Stimulated activated CD8-positive, alpha-beta memory T cell treated with anti-CD3 and anti-CD28 coated beads, Interleukin-7, amount 100 ng/mL, for 48 hours (primary cell): ENCODE results near the gene PCBD1.

Source experiments
- DNase-seq, 2 donors: peaks; one replicate each; pipeline ENCODE4 v3.0.0-alpha.2; 2020; ENCODE audit warnings: low read depth in 1 of 2; ENCODE audit errors: extremely low read depth in 1 of 2

Gene PCBD1

DNA sequence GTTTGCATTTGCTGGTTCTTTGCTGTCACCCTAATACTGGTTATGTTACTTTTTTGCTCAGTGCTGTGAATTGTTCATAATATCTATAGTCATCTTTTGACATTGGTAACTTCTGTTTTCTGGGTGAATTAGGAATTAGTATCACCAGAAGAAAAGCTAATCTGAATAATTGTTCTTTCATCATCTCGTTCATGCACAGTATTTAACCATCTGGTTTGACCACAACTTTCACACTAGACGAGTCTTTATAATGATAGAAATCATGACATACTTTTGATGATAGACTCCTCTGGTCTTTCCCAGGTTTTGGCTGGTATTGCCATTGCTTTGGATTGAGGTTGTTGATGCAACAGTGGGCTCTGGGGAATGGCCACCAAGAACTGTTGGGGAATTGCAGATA is 47.5 kb downstream of the PCBD1 start:
- no peak for DNase-seq

GRCh38 chr10:70838270-70838805 is 50.0 kb downstream of the PCBD1 start:
- no peak for DNase-seq

- no peak for DNase-seq
Measured at GRCh38 chr10:70837660-70838059, 50.7 kb downstream of the PCBD1 start.

- DNase-seq: no peak
Measured at GRCh38 chr10:70836319-70836718, 52.0 kb downstream of the PCBD1 start.

DNA sequence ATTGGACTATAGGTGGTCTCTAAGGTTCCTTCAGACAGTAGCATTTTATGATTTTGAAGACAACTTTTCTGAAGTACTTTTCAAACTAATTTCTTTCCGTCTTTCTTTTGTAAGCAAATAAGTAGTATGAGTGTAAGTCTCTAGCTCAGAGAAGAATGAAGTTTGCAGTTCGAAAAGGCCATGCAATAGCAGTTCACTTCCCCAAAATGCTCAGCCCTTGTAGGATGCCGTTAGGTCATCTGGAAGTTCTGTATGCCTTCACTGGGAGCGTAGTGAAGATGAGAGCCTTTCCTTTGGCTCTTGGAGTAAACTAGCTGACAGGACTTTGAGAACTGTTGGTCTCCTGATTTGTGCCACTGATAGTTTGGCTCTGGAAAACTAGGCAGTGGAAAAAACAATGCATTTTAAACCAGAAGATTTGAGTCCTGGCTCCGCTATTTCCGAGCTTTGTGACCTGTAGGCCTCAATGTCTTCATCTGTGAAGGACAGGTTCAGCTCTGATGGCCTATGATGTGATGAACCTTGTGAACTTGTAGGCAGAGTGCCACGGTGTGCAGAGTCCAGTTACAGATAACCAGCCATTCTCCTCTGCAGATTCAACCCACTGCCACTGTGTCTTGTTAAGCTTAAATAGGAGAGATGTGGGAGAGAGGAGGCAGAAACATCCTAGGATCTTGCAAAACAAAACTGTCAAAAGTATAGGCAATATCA is 53.8 kb downstream of the PCBD1 start:
- no peak for DNase-seq

DNA sequence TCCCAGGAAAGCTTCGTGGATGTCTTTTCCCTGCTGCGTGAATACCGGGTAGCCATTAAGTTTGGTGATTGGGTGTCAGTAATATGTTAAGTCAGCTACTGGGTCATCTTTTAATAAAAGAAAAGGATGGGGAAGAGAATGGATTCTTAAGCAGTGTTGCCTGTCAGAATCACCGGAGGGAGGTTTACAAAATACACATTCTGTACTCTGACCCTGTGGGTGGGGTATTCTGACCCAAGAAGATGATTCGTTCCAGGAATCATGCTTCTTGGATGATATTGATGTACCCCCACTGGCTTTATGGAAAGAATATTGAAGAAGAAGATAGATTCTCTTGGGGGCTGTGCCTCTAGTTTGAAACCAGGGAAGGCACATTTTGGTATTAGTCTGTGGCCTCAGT is 54.3 kb downstream of the PCBD1 start:
- DNase-seq: no peak

DNA sequence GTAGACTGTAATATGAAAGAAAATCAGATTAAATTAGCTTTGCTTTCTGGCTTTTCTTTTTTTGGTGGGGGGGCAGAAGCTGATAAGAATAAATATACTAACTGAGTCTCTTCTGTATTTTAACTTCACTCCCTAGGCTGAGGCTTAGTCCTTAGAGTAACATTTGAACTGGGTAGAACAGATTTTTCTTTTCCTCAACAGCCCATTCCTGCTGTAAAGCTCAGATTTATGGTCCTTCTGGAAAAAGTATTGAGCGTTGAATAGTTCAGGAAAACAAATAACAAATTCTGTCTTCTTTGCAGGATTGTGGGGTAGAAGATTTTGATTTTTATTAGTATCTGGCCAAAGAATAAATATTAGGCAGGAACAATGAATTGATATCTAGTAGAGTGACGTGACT is 54.8 kb downstream of the PCBD1 start:
- DNase-seq: no peak
